T-helper 2 cell treated with Interferon-gamma antibody and Interleukin-4, amounts not matched to agents 5 μg/mL and 100 μg/mL, for 36 hours (primary cell): ENCODE results near the gene TLCD1.

Experiments
- DNase-seq: peaks from one replicate; pipeline ENCODE4 v3.0.0; 2021; ENCODE audit warnings: low spot score
- H3K27ac Mint-ChIP-seq: one replicate; pipeline ENCODE4 v1.8.0; 2021; ENCODE audit warnings: mild to moderate bottlenecking, mixed read lengths
- H3K27me3 Mint-ChIP-seq: one replicate; pipeline ENCODE4 v1.8.0; 2021; ENCODE audit warnings: low read depth, mixed read lengths
- H3K36me3 Mint-ChIP-seq: one replicate; pipeline ENCODE4 v1.8.0; 2021; ENCODE audit warnings: low read depth, mixed read lengths
- H3K4me1 Mint-ChIP-seq: one replicate; pipeline ENCODE4 v1.8.0; 2021; ENCODE audit warnings: low read depth, mixed read lengths
- H3K4me3 Mint-ChIP-seq: one replicate; pipeline ENCODE4 v1.8.0; 2022; ENCODE audit warnings: mild to moderate bottlenecking, moderate library complexity, mixed read lengths
- H3K9me3 Mint-ChIP-seq: one replicate; pipeline ENCODE4 v1.8.0; 2021; ENCODE audit warnings: mixed read lengths

The TLCD1 gene

GRCh38 chr17:28705074-28705659 lies 20.9 kb downstream of the TLCD1 start:
- Mint-ChIP-seq H3K4me1 (no peaks in the 10 kb centered on the region), H3K4me3 (no peak overlapping the region), H3K27ac (peak overlapping the region; percentile 44), H3K36me3 (peaks cover 33% of the 10 kb centered on the region), H3K27me3 (no peaks in the 10 kb centered on the region), H3K9me3 (no peaks in the 10 kb centered on the region)
- no peak for DNase-seq

GRCh38 chr17:28704219-28704858 lies 21.7 kb downstream of the TLCD1 start:
- H3K36me3 Mint-ChIP-seq, result peaks cover 41% of the 10 kb centered on the region

GRCh38 chr17:28703552-28704218 lies 22.3 kb downstream of the TLCD1 start:
- Mint-ChIP-seq H3K36me3 (peaks cover 42% of the 10 kb centered on the region), H3K4me1 (no peaks in the 10 kb centered on the region), H3K4me3 (no peak overlapping the region), H3K27me3 (no peaks in the 10 kb centered on the region), H3K9me3 (no peaks in the 10 kb centered on the region), H3K27ac (peak overlapping the region; percentile 12)
- no peak for DNase-seq

More at GRCh38 chr17:28704219-28704858, 21.7 kb downstream of the TLCD1 start:
- Mint-ChIP-seq H3K4me1 (no peaks in the 10 kb centered on the region), H3K4me3 (no peak overlapping the region), H3K27ac (no peak overlapping the region), H3K27me3 (no peaks in the 10 kb centered on the region), H3K9me3 (no peaks in the 10 kb centered on the region)
- DNase-seq, result no peak

GRCh38 chr17:28702752-28703150 lies 23.3 kb downstream of the TLCD1 start:
- Mint-ChIP-seq H3K9me3 (no peaks in the 10 kb centered on the region), H3K27me3 (no peaks in the 10 kb centered on the region), H3K4me1 (no peaks in the 10 kb centered on the region), H3K27ac (no peak overlapping the region), H3K36me3 (peaks cover 44% of the 10 kb centered on the region), H3K4me3 (no peak overlapping the region)
- no peak for DNase-seq

GRCh38 chr17:28702026-28702751 lies 23.8 kb downstream of the TLCD1 start:
- H3K4me3 Mint-ChIP-seq, result no peak overlapping the region
- no peak overlapping the region for H3K27ac Mint-ChIP-seq
- H3K36me3 Mint-ChIP-seq, result peaks cover 45% of the 10 kb centered on the region
- no peaks in the 10 kb centered on the region for H3K4me1 Mint-ChIP-seq
- H3K9me3 Mint-ChIP-seq, result no peaks in the 10 kb centered on the region
- DNase-seq, result no peak
- H3K27me3 Mint-ChIP-seq, result no peaks in the 10 kb centered on the region

- DNase-seq, result no peak
- Mint-ChIP-seq H3K27ac (no peak overlapping the region), H3K4me3 (no peak overlapping the region), H3K36me3 (peaks cover 53% of the 10 kb centered on the region), H3K9me3 (no peaks in the 10 kb centered on the region), H3K27me3 (no peaks in the 10 kb centered on the region), H3K4me1 (no peaks in the 10 kb centered on the region)
Observed at GRCh38 chr17:28700830-28701492, 25.1 kb downstream of the TLCD1 start.

- H3K36me3 Mint-ChIP-seq, result peaks cover 56% of the 10 kb centered on the region
- H3K27ac Mint-ChIP-seq, result no peak overlapping the region
- H3K4me1 Mint-ChIP-seq, result no peaks in the 10 kb centered on the region
- no peak overlapping the region for H3K4me3 Mint-ChIP-seq
- no peaks in the 10 kb centered on the region for H3K27me3 Mint-ChIP-seq
- DNase-seq, result no peak
- H3K9me3 Mint-ChIP-seq, result no peaks in the 10 kb centered on the region
Observed at GRCh38 chr17:28700278-28700677, 25.8 kb downstream of the TLCD1 start.

- peaks cover 63% of the 10 kb centered on the region for H3K36me3 Mint-ChIP-seq
- no peak overlapping the region for H3K27ac Mint-ChIP-seq
- DNase-seq, result no peak
- no peaks in the 10 kb centered on the region for H3K4me1 Mint-ChIP-seq
- H3K4me3 Mint-ChIP-seq, result no peak overlapping the region
- H3K9me3 Mint-ChIP-seq, result no peaks in the 10 kb centered on the region
- H3K27me3 Mint-ChIP-seq, result no peaks in the 10 kb centered on the region
Observed at GRCh38 chr17:28698253-28698941, 27.6 kb downstream of the TLCD1 start.

- Mint-ChIP-seq H3K36me3 (peaks cover 67% of the 10 kb centered on the region), H3K4me3 (no peak overlapping the region)
Observed at GRCh38 chr17:28693869-28694268, 32.2 kb downstream of the TLCD1 start.

GRCh38 chr17:28689011-28689410 lies 37.0 kb downstream of the TLCD1 start:
- Mint-ChIP-seq H3K4me1 (no peaks in the 10 kb centered on the region), H3K36me3 (peaks cover 70% of the 10 kb centered on the region), H3K9me3 (no peaks in the 10 kb centered on the region), H3K27me3 (no peaks in the 10 kb centered on the region), H3K4me3 (no peak overlapping the region), H3K27ac (no peak overlapping the region)
- DNase-seq, result no peak

More at GRCh38 chr17:28693869-28694268, 32.2 kb downstream of the TLCD1 start:
- Mint-ChIP-seq H3K27me3 (no peaks in the 10 kb centered on the region), H3K9me3 (no peaks in the 10 kb centered on the region), H3K27ac (no peak overlapping the region), H3K4me1 (no peaks in the 10 kb centered on the region)
- no peak for DNase-seq

GRCh38 chr17:28688481-28688880 lies 37.6 kb downstream of the TLCD1 start:
- H3K9me3 Mint-ChIP-seq, result no peaks in the 10 kb centered on the region
- H3K27ac Mint-ChIP-seq, result no peak overlapping the region
- no peak overlapping the region for H3K4me3 Mint-ChIP-seq
- no peaks in the 10 kb centered on the region for H3K4me1 Mint-ChIP-seq
- H3K36me3 Mint-ChIP-seq, result peaks cover 68% of the 10 kb centered on the region
- H3K27me3 Mint-ChIP-seq, result no peaks in the 10 kb centered on the region
- no peak for DNase-seq

- Mint-ChIP-seq H3K4me1 (no peaks in the 10 kb centered on the region), H3K9me3 (no peaks in the 10 kb centered on the region), H3K27me3 (no peaks in the 10 kb centered on the region), H3K4me3 (no peak overlapping the region), H3K36me3 (peaks cover 80% of the 10 kb centered on the region), H3K27ac (no peak overlapping the region)
- DNase-seq, result no peak
Observed at GRCh38 chr17:28686296-28686695, 39.7 kb downstream of the TLCD1 start.

- Mint-ChIP-seq H3K27me3 (no peaks in the 10 kb centered on the region), H3K36me3 (peaks cover 75% of the 10 kb centered on the region), H3K9me3 (no peaks in the 10 kb centered on the region), H3K4me1 (no peaks in the 10 kb centered on the region), H3K4me3 (no peak overlapping the region), H3K27ac (no peak overlapping the region)
- no peak for DNase-seq
Observed at GRCh38 chr17:28685366-28685765, 40.7 kb downstream of the TLCD1 start.
